MM.1S (cell line): Measurements from ENCODE around the gene WDPCP.

Source experiments
- EZH2 ChIP-seq: fragments of 300-600 bp; sonication (generic); optimal IDR thresholded peaks from 2 replicates; pipeline ENCODE3; 2017; ENCODE audit warnings: low read depth, mild to moderate bottlenecking, antibody characterized with exemption, low read length, mixed read lengths
- TF ChIP-seq, protein P1 (sequence below): fragments of 300-600 bp; sonication (generic); IDR thresholded peaks from 2 replicates; pipeline ENCODE4 v1.5.1; 2016; ENCODE audit warnings: antibody characterized with exemption, low read length, mixed read lengths

DNA sequence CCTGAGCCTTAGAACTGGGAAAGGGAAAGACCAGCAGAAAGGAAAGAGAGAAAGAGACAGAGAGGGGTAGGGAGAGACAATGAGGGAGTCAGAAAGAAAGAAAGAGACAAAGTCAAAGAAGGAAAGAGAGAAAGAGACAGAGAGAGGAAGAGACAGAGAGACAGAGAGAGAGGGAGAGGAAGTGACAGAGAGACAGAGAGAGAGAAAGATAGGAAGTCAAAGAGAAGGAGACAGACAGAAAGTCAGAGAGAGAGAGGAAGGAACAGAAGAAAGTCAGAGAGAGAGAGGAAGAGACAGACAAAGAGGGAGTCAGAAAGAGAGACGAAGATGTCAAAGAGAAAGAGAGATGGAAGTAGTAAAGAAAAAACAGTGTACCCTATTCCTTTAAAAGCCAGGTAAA is 261.8 kb downstream of the WDPCP start:
- TF ChIP-seq, protein P1, sequence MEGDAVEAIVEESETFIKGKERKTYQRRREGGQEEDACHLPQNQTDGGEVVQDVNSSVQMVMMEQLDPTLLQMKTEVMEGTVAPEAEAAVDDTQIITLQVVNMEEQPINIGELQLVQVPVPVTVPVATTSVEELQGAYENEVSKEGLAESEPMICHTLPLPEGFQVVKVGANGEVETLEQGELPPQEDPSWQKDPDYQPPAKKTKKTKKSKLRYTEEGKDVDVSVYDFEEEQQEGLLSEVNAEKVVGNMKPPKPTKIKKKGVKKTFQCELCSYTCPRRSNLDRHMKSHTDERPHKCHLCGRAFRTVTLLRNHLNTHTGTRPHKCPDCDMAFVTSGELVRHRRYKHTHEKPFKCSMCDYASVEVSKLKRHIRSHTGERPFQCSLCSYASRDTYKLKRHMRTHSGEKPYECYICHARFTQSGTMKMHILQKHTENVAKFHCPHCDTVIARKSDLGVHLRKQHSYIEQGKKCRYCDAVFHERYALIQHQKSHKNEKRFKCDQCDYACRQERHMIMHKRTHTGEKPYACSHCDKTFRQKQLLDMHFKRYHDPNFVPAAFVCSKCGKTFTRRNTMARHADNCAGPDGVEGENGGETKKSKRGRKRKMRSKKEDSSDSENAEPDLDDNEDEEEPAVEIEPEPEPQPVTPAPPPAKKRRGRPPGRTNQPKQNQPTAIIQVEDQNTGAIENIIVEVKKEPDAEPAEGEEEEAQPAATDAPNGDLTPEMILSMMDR = no peak
- no peak for TF ChIP-seq EZH2
